Measurements from ENCODE around the gene PTGES2.
"Not testable (repeated sequence)": the region's sequence is repeated elsewhere in the genome, so short reads cannot be mapped to it uniquely, and the experiment has no call there.

Gene PTGES2

DNA sequence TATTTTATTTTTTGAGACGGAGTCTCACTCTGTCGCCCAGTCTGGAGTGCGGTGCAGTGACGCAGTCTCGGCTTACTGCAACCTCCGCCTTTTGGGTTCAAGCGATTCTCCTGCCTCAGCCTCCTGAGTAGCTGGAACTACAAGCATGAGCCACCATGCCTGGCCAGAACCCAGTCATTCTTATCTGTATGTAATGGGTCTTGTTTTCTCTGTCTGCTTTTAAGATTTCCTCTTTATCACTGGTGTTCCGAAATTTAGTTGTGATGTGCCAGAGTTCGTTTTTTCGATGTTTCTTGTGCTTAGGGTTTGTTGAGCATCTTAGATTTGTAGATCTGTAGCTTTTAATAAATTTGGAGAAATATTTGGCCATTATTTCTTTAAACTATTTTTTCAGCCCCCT is 40.3 kb downstream of the PTGES2 start:
- no peak for DNase-seq (ENCODE audit: low read depth)

DNA sequence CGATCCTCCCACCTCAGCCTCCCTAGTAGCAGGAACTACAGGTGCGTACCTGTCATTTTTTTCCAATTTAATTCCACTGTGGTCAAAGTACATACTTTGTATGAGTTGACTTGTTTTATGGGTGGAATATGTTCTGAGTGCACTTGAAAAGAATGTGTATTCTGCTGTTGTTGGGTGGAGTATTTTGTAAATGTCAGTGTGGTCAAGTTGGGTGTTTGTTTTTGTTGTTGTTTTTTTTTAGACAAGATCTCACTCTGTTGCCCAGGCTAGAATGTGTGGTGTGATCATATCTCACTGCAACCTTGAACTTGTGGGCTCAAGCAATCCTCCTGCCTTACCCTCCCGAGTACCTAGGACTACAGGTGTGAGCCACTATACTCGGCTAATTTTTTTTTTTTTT is 41.6 kb downstream of the PTGES2 start:
- no peak for DNase-seq (ENCODE audit: low read depth)

DNA sequence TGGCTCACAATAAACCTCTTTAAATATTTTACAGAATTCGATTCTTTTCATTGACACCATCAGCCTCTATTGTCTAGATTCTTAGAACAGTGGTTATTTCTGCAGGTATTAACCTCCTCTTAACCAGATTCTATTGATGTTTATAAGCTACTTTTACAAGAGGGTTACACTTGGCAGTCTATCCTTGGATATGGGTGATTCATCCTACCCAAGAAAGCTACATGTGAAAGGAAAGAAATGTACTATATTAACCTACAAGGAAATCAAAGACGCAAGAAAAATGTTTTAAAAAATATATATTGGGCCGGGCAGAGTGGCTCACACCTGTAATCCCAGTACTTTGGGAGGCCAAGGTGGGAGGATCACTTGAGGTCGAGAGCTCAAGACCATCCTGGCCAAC is 42.8 kb downstream of the PTGES2 start:
- no peak for DNase-seq (ENCODE audit: low read depth)

DNA sequence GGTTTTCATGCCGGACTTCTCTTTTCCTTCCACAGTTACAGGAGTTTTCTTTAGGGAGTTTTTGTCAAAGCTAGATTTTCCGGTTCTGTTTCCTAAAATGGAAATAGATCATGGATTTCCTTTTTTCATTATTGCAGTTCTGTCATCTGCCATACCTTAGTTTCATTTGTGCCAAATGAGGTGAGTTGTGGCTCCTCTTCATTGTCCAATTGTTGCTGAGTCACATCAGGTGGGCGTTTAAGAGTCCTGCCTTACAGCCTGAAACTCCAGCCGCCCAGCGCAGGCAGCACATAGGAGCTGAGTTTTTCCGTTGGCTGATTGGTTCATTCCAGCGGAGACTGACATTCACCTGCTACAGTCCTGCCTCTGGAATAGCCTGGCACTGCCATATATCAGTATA is 45.4 kb downstream of the PTGES2 start:
- no peak for DNase-seq (ENCODE audit: low read depth)

DNA sequence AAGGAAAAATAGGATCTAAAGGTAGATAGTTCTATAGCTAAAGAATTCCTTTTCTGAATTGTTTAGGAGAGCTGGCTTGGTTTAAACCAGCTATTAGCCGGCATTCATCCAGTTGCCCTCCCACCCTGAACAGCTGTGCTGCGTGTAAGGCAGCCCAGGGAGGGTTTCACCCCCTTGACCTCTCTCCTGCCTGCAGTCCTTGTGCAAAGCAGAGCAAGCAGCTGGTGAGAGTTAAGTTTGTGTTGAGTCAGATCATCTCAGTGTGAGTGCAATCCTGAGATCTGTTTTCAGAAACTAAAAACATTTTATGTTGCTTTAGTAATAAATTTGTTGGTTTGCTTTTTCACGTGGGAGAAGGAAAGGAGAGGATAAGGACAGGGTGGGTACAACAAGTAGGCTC is 46.5 kb downstream of the PTGES2 start:
- DNase-seq (ENCODE audit: low read depth) = no peak

DNA sequence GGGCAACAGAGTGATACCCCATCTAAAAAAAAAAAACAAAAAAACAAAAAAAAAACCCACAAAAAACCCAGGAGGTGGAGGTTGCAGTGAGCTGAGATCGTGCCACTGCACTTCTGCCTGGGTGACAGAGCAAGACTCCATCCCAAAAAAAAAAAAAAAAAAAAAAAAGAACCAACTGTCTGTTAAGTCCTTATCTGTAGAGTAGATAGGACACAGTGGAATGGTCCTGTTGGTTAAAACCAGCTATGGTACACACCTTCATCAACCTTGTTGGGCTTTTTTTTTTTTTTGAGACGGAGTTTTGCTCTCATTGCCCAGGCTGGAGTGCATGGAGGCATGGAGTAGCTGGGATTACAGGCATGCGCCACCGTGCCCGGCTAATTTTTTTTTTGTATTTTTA is 47.3 kb downstream of the PTGES2 start:
- DNase-seq (ENCODE audit: low read depth) = no peak

DNA sequence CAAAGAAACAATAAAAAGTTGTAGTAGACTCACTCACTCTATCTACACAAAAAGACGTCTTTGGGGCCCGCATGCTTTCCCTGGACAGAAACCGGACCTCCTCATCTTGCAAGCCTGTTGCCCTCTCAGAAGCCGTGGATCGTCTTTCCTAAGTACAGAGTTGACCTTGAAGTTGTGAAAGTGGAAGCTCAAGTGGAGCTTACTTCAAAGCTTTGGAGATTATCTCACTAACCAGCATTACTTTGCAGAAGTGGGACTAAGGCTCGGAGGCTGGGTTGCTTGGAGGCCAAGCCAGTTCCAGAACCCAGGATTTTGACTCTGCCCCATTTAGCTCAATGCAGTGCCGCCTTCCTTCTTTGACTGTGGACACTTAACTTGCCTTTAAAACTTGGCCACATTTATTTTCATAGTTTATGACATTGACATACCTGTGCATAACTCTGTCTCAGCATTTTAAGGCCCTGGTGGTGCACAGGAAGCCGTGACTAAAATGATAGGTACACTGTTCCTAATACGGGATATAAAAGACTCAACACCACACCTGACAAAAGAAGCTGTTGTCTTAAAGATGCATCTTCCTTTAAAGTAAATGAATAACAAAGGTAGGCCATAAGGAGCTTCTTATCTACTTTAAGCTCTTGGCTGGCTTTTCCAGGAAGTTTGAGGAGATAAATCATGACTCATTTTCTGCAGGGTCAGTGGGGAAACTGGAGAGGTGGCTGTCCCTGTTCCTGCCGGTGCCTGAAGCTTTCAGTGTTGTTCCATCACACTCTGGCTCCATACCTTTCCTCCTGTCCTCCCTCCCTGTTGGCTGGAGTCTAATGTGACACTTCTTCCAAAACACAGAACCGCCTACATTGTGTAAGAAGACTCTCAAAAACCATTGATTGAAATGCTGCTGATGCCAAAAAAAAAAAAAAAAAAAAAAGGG is 48.8 kb downstream of the PTGES2 start:
- DNase-seq (ENCODE audit: low read depth) = no peak

DNA sequence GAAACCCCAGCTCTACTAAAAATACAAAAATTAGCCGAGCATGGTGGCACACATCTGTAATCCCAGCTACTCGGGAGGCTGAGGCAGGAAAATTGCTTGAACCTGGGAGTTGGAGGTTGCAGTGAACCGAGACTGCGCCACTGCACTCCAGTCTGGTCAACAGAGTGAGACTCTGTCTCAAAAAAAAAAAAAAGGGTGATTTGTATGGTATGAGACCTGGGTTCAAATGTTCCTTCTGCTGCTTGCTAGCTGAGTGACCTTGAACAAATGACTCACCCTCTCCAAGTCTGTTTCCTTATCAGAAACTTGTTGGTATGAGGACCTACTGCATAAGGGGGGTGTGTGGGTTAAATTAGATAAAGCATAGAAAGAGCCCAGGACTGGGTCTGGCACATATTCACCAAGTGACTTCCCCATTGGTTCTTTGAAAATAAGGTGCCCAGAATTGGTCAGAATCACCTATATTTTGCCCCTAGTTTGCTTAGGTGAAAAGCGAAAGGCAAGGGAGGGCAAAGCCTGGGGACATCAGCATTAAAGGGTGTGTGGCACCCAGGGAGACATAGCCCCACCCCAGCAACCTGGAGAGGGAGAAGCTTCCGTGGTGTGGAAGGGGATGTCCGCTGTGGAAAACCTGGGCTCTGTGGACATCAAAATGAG is 49.6 kb downstream of the PTGES2 start:
- no peak for DNase-seq (ENCODE audit: low read depth)

DNA sequence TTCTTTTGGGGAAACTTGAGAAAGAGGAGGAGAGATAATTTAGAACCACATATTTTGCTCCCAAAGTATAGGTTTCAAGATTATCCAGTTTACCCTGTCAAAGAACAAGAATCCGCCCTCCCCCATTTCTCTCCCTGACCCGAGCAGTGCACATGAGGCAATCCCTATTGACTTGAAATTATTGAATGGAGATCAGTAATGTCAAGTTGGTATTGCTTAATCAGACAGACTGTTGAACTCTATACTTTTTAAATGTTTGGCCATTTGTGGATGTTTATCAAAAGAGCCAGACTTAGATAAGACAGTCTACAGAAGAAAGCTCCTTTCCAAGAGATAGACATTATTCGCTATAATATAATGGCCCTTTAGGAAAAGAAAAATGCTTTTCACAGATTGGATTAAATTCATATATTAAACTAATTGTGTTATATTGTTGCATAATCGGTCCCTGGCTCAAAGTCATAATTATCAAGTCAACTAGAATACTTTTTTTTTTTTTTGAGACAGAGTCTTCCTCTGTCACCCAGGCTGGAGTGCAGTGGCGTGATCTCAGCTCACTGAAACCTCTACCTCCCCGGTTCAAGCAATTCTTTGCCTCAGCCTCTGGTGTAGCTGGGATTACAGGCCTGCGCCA is 54.2 kb downstream of the PTGES2 start:
- no peak for DNase-seq (ENCODE audit: low read depth)

DNA sequence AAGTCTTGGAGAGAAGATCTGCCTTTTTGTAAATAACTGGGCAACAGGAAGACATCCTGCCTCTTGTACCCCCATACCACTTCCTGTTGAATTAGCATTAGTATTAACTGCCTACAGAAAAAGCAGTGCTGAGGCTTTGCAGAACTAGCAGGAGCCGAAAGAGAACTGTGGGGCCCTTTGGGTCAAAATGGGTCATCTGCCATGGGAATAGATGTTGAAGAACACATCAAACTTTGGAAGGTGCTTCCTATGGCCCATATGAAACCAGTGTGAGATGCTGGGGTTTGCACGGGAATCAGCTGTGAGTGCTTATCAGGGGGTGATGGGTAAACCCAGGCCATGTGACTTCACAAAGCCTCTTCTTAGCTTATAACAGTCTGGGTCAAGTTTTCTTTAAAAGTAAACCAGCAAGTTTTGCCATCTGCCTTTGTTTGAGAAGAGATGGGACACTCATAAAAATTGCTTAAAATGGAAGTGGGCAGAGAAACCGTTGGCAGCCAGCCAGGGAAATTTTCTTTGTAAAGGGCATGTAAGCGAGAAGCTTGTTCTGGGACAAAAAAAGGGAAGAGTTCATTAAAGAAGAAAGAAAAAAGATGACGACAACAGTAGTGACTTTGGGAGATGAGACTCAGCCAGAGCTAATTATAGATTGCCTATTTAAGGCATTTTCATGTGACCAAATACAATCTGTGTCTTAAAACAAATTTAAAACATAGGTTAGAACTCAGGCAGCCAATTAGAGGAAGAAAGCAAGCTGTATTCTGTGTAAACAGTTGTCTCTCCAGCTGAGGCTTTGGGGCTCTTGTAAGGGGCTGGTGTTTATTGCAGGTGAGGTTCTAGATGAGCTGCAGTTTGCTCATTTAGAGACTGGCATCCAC is 55.1 kb downstream of the PTGES2 start:
- no peak for DNase-seq (ENCODE audit: low read depth)

DNA sequence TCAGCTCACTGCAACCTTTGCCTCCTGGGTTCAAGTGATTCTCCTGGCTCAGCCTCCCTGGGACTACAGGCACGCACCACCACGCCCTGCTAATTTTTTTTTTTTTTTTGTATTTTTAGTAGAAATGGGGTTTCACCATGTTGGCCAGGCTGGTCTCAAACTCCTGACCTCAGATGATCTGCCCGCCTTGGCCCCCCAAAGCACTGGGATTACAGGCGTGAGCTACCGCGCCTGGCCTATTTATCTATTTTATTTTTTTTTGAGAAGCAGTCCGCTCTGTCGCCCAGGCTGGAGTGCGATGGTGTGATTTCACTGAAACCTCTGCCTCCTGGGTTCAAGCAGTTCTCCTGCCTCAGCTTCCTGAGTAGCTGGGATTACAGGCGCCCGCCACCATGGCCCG is 56.1 kb downstream of the PTGES2 start:
- not testable (repeated sequence) for DNase-seq (ENCODE audit: low read depth)

DNA sequence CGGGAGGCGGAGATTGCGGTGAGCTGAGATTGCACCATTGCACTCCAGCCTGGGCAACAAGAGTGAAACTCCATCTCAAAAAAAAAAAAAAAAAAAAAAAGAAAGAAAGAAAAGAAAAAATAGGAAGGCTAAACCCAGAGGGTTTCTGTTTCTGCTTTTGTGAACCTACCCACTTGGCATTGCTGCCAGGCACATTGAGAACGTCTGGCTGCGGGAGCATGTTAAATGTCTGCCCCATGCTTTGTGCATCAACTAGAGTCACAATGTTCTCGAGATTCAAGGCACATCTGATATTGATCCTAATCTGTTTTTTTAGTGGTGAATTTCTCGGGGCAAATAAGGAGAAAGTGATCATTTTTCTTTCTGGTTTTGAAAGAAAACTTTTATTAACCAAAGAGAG is 56.7 kb downstream of the PTGES2 start:
- DNase-seq (ENCODE audit: low read depth) = no peak

Data from activated T-cell treated with anti-CD3 and anti-CD28 coated beads for 48 hours (primary cell).